Heart left ventricle (tissue), 16 donors: ENCODE measurements around the gene PPT1. TPM values are rescaled to one million over a fixed set of nuclear protein-coding genes. Genes with fewer than 3 reads are reported as not detected.

Experiments used
- ATAC-seq, 4 donors: fragments of 200-7000 bp; cut with Tn5 transposase; one replicate each; pipeline ENCODE4 v1.9.1; 2020 to 2022; ENCODE audit warnings: moderate library complexity in 4 of 4, mild to moderate bottlenecking in 3 of 4, moderate number of reproducible peaks in 1 of 4
- DNase-seq, 5 donors: peaks; one replicate each; pipeline ENCODE4 v3.0.0-alpha.2; 2020
- H3K27ac ChIP-seq, 12 donors: fragments of 200-600 bp; sonication (generic) in 4 of 12; one replicate each; pipeline versions ENCODE4 v1.5.0 to v1.8.0; 2016 to 2022; ENCODE audit warnings: mild to moderate bottlenecking in 2 of 12
- H3K27me3 ChIP-seq, 9 donors: fragments of 200-600 bp; sonication (generic) in 2 of 9; one replicate each; pipeline versions ENCODE4 v1.5.1 to v1.8.0; 2016 to 2022; ENCODE audit warnings: mild to moderate bottlenecking in 3 of 9
- H3K36me3 ChIP-seq, 9 donors: fragments of 200-600 bp; sonication (generic) in 2 of 9; one replicate each; pipeline versions ENCODE4 v1.5.0 to v1.8.0; 2018 to 2022; ENCODE audit warnings: mild to moderate bottlenecking in 2 of 9
- H3K4me1 ChIP-seq, 12 donors: fragments of 200-600 bp; sonication (generic) in 4 of 12; one replicate each; pipeline versions ENCODE4 v1.5.0 to v1.8.0; 2016 to 2022; ENCODE audit warnings: mild to moderate bottlenecking in 3 of 12
- H3K4me3 ChIP-seq, 12 donors: fragments of 200-600 bp; sonication (generic) in 4 of 12; one replicate each; pipeline versions ENCODE4 v1.5.0 to v1.8.0; 2017 to 2022; ENCODE audit warnings: mild to moderate bottlenecking in 9 of 12, moderate library complexity in 4 of 12
- H3K9me3 ChIP-seq, 12 donors: fragments of 200-600 bp; sonication (generic) in 4 of 12; one replicate each; pipeline versions ENCODE4 v1.5.0 to v1.8.0; 2016 to 2022; ENCODE audit warnings: mild to moderate bottlenecking in 1 of 12
- CTCF ChIP-seq, 12 donors: fragments of 200-600 bp; sonication (generic) in 4 of 12; IDR thresholded peaks; one replicate each; pipeline versions ENCODE4 v1.5.0 to v1.8.0; 2018 to 2022; ENCODE audit warnings: antibody characterized with exemption in 12 of 12, mild to moderate bottlenecking in 5 of 12
- POLR2A ChIP-seq, 2 donors: fragments of 450-650 bp; IDR thresholded peaks; one replicate each; pipeline ENCODE4 v1.6.1; 2017; ENCODE audit warnings: antibody characterized with exemption in 2 of 2, mild to moderate bottlenecking in 2 of 2, moderate library complexity in 2 of 2
- WGBS, 4 donors: extraction: QIAGEN DNeasy Blood & Tissue Kit in 2 of 4; methylation state at CpG; one replicate each; pipeline versions ENCODE4 v1.1.5 to v1.1.7; 2013 to 2018; 5-methylcytosine and 5-hydroxymethylcytosine counted together
- intact Hi-C, 10 donors: fragments of 100-400 bp; cut with DNase I; formaldehyde crosslinking; loops; one replicate each; pipeline versions ENCODE4 v1.11.1 to v1.14.2; 2022
- polyA plus RNA-seq, 2 donors: library from polyadenylated mRNA; stranded (reverse); fragments of 200-250 nt; gene quantifications; one replicate each; pipeline ENCODE4 v1.2.3, GENCODE V29; 2013
- total RNA-seq, 9 donors: library from RNA; depleted of rRNA in 2 of 9; stranded (reverse); fragments of >200 nt in 2 of 9; fragmentation: NEBNext Ultra II Directional in 3 of 9; extraction: Animal tissue kit (Norgen Biotek cat#: 25700) in 3 of 9; gene quantifications; one replicate each; pipeline versions ENCODE4 v1.1.0 to v1.2.4, GENCODE V29; 2016 to 2023
- donor health status: ischemic (EF 13 %, LVEDD 7.1; RV severe dilation, severe dysfunction).
- donor health status: healthy with polysubstance abuse.
- donor health status: DM: no; HTN: yes; CAD: no.
- donor health status: DM: no; HTN: no; CAD: no.
- donor health status: ischemic (EF 25% LVEDD 6.9; RV normal size, moderate dysfunction).
- donor health status: ischemic (EF 25% LVEDD 5.7; RV mildly dilated, moderate dysfunction).
- donor health status: healthy.
- donor health status: DM: yes; HTN: yes; CAD: no.
- donor health status: ischemic (EF 35%, LVEDD 5.7; RV mildly dilated, moderate dysfunction).
- donor health status: nonischemic (EF 11% LVEDD 7.7; RV severe dilation, severe dysfunction).
- donor health status: DM: yes; HTN: yes; CAD: no.
- donor health status: PGD.
- donor health status: ischemic (EF 29% LVEDD 5.4; RV normal size, mild dysfunction).
- donor health status: nonischemic (EF 23%, LVEDD 6.1; RV moderate dilation, normal function).

Gene PPT1
- total and polyA plus RNA-seq, 11 donors, result 22.8 to 106 (median 38.6) TPM

GRCh38 chr1:40140211-40140973, 43.3 kb upstream of the PPT1 start:
- DNase-seq (no peak), ATAC-seq (no peak)
- no peak overlapping the region for H3K4me3 ChIP-seq
- no peaks in the 10 kb centered on the region for H3K9me3 ChIP-seq
- H3K27ac ChIP-seq, result peak overlapping the region in 1 of 12 donors; percentile 25
- no peaks in the 10 kb centered on the region for H3K36me3 ChIP-seq
- no peak for TF ChIP-seq POLR2A (IDR thresholded peaks at IDR 0.05)
- TF ChIP-seq CTCF (IDR thresholded peaks at IDR 0.05), result no peak
- peaks cover 0 to 6% (median 0%) of the 10 kb centered on the region in 12 donors for H3K4me1 ChIP-seq
- H3K27me3 ChIP-seq, result peaks cover 0 to 13% (median 1%) of the 10 kb centered on the region in 9 donors
- 77 to 83% (median 79%) methylated on average over 7 of the region's 7 CpGs for WGBS, 4 donors
- intact Hi-C loops, result loop anchor here in 3 of 10 donors (5.0 kb wide), 2 partner anchors 262 to 267 kb away; no protein-coding TSS in a partner anchor

- no peak for TF ChIP-seq CTCF (IDR thresholded peaks at IDR 0.05)
- TF ChIP-seq POLR2A (IDR thresholded peaks at IDR 0.05), result no peak
- ATAC-seq, result no peak
- no peaks in the 10 kb centered on the region for H3K36me3 ChIP-seq
- intact Hi-C loops, result no loop called here
- 33 to 48% (median 37%) methylated on average over 2 of the region's 2 CpGs for WGBS, 4 donors
- H3K4me3 ChIP-seq, result no peak overlapping the region
- peaks cover 0 to 51% (median 13%) of the 10 kb centered on the region in 9 donors for H3K27me3 ChIP-seq
- H3K27ac ChIP-seq, result no peak overlapping the region
- peaks cover 0 to 8% (median 0%) of the 10 kb centered on the region in 12 donors for H3K9me3 ChIP-seq
- peaks cover 0 to 7% (median 0%) of the 10 kb centered on the region in 12 donors for H3K4me1 ChIP-seq
- no peak for DNase-seq
These were observed 36.8 kb upstream of the PPT1 start for GRCh38 chr1:40133839-40134238.

GRCh38 chr1:40133312-40133665, 36.2 kb upstream of the PPT1 start:
- H3K27me3 ChIP-seq, result peaks cover 0 to 51% (median 13%) of the 10 kb centered on the region in 9 donors
- H3K4me3 ChIP-seq, result peak overlapping the region in 5 of 12 donors; percentile 29 to 39 (median 36)
- peaks cover 0 to 7% (median 0%) of the 10 kb centered on the region in 12 donors for H3K4me1 ChIP-seq
- WGBS, 4 donors, result 55 to 67% (median 59%) methylated on average over 21 of the region's 21 CpGs
- H3K9me3 ChIP-seq, result peaks cover 0 to 8% (median 0%) of the 10 kb centered on the region in 12 donors
- no peaks in the 10 kb centered on the region for H3K36me3 ChIP-seq
- ATAC-seq (no peak), DNase-seq (no peak)
- no peak overlapping the region for H3K27ac ChIP-seq
- intact Hi-C loops, result no loop called here
- no peak for TF ChIP-seq POLR2A (IDR thresholded peaks at IDR 0.05)
- TF ChIP-seq CTCF (IDR thresholded peaks at IDR 0.05), result no peak
